ENCODE data around the gene INTS15.

DNA sequence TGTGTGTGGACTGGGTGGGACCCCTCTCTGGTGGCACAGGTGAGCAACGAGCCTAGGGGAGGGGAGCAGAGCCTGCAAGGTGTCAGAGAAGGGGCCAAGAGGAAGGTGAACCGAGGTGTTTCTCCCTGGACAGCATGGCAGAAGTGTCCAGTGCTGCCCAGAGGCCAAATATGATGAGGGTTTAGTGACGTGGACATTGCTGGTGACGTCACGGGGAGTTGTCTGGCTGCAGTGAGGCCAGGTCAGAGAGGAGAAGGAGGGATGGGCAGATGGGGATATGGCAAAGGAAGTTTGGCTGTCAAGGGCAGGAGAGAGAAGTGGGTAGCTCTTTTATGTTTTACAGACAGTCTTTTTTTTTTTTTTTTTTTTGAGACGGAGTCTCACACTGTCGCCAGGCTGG is 23.0 kb downstream of the INTS15 start:
- TF ChIP-seq REST (IDR thresholded peaks at IDR 0.05; ENCODE audit: insufficient read depth in 1 of 2, low read depth in 2 of 2, low read length in 1 of 2), result no peak
- TF ChIP-seq, protein P1, sequence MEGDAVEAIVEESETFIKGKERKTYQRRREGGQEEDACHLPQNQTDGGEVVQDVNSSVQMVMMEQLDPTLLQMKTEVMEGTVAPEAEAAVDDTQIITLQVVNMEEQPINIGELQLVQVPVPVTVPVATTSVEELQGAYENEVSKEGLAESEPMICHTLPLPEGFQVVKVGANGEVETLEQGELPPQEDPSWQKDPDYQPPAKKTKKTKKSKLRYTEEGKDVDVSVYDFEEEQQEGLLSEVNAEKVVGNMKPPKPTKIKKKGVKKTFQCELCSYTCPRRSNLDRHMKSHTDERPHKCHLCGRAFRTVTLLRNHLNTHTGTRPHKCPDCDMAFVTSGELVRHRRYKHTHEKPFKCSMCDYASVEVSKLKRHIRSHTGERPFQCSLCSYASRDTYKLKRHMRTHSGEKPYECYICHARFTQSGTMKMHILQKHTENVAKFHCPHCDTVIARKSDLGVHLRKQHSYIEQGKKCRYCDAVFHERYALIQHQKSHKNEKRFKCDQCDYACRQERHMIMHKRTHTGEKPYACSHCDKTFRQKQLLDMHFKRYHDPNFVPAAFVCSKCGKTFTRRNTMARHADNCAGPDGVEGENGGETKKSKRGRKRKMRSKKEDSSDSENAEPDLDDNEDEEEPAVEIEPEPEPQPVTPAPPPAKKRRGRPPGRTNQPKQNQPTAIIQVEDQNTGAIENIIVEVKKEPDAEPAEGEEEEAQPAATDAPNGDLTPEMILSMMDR (IDR thresholded peaks at IDR 0.05), result no peak
- TF ChIP-seq TCF7L2 (IDR thresholded peaks at IDR 0.05; ENCODE audit: low read depth, low read length), result no peak
- TF ChIP-seq POLR2AphosphoS5 (IDR thresholded peaks at IDR 0.05; ENCODE audit: low read depth, low read length), result no peak
- no peak for TF ChIP-seq SIN3A (IDR thresholded peaks at IDR 0.05; ENCODE audit: borderline replicate concordance, insufficient read depth, low read depth, low read length)
